CD4-positive, alpha-beta T cell treated with Interferon alpha-2 for 1 hour (primary cell): ENCODE data around the gene SLC44A4.
"Not testable (repeated sequence)": the region's sequence is repeated elsewhere in the genome, so short reads cannot be mapped to it uniquely, and the experiment has no call there.

ENCODE experiments used
- DNase-seq, 2 donors: peaks; one replicate each; pipeline ENCODE4 v3.0.0-alpha.2; 2020 to 2022

Gene SLC44A4

GRCh38 chr6:31825553-31825952 lies 53.2 kb downstream of the SLC44A4 start:
- DNase-seq: no peak

- DNase-seq: not testable (repeated sequence)
Observed at GRCh38 chr6:31823592-31824196, 55.1 kb downstream of the SLC44A4 start.

GRCh38 chr6:31822036-31822821 lies 56.6 kb downstream of the SLC44A4 start:
- DNase-seq: peak; percentile 76 to 78

GRCh38 chr6:31821301-31822035 lies 57.3 kb downstream of the SLC44A4 start:
- DNase-seq: no peak

- not testable (repeated sequence) for DNase-seq
Observed at GRCh38 chr6:31820399-31820798, 58.4 kb downstream of the SLC44A4 start.

GRCh38 chr6:31819871-31820299 lies 58.9 kb downstream of the SLC44A4 start:
- DNase-seq: no peak

GRCh38 chr6:31817929-31818511 lies 60.8 kb downstream of the SLC44A4 start:
- peak in 1 of 2 donors; percentile 31 for DNase-seq

GRCh38 chr6:31817133-31817928 lies 61.5 kb downstream of the SLC44A4 start:
- peak in 1 of 2 donors; percentile 63 for DNase-seq

- peak; percentile 86 for DNase-seq
Observed at GRCh38 chr6:31815025-31815838, 63.6 kb downstream of the SLC44A4 start, which contains the start of the genes HSPA1A and HSPA1L. Gene HSPA1A, plus strand, starts transcription at chr6:31815543. Its CDS starts 214 bp downstream, at chr6:31815757. Gene HSPA1L, minus strand, starts transcription at chr6:31815283. Its CDS starts 3,311 bp downstream, at chr6:31811972.

- DNase-seq: peak; percentile 73 to 81
Observed at GRCh38 chr6:31814677-31815024, 64.1 kb downstream of the SLC44A4 start.

- DNase-seq: no peak
Observed at GRCh38 chr6:31813465-31813849, 65.3 kb downstream of the SLC44A4 start.
